Right atrium auricular region (tissue), 2 donors: ENCODE measurements around the gene CCDC74A. TPM values are rescaled to one million over a fixed set of nuclear protein-coding genes. Genes with fewer than 3 reads are reported as not detected.
A peak's percentile ranks its signal among the peaks of the same experiment; 100 is the strongest.
"Not testable (repeated sequence)": the region's sequence is repeated elsewhere in the genome, so short reads cannot be mapped to it uniquely, and the experiment has no call there.

Experiments
- DNase-seq: peaks from one replicate; pipeline ENCODE4 v3.0.0-alpha.2; 2019; ENCODE audit warnings: low spot score
- H3K27ac ChIP-seq, 2 donors: fragments of 200-600 bp; sonication (generic); 1 replicate in 1 of 2; 2 replicates in 1 of 2; pipeline ENCODE4 v1.5.1; 2016 to 2019
- H3K27me3 ChIP-seq, 2 donors: fragments of 200-600 bp; sonication (generic); one replicate each; pipeline versions ENCODE4 v1.5.1 to v1.6.0; 2017 to 2019
- H3K36me3 ChIP-seq: fragments of 200-600 bp; sonication (generic); one replicate; pipeline ENCODE4 v1.5.1; 2016
- H3K4me1 ChIP-seq, 2 donors: fragments of 200-600 bp; sonication (generic); one replicate each; pipeline versions ENCODE4 v1.5.1 to v1.6.0; 2017 to 2019
- H3K4me3 ChIP-seq, 2 donors: fragments of 200-600 bp; sonication (generic); 1 replicate in 1 of 2; 2 replicates in 1 of 2; pipeline ENCODE4 v1.5.1; 2017 to 2019; ENCODE audit warnings: mild to moderate bottlenecking in 1 of 2, moderate library complexity in 1 of 2
- H3K9me3 ChIP-seq, 2 donors: fragments of 200-600 bp; sonication (generic); one replicate each; pipeline ENCODE4 v1.5.1; 2019
- total RNA-seq, 2 donors: library from RNA; depleted of rRNA; stranded (reverse); fragments of >200 nt; gene quantifications; one replicate each; pipeline ENCODE4 v1.1.0, GENCODE V29; 2016
- TF ChIP-seq, protein P1 (sequence below), 2 donors: fragments of 200-600 bp; sonication (generic); IDR thresholded peaks; one replicate each; pipeline ENCODE4 v1.5.1; 2019; ENCODE audit warnings: antibody characterized with exemption in 2 of 2

CCDC74A gene
- total RNA-seq, 2 donors from 2014 or later = 2.8 to 3.9 TPM

DNA sequence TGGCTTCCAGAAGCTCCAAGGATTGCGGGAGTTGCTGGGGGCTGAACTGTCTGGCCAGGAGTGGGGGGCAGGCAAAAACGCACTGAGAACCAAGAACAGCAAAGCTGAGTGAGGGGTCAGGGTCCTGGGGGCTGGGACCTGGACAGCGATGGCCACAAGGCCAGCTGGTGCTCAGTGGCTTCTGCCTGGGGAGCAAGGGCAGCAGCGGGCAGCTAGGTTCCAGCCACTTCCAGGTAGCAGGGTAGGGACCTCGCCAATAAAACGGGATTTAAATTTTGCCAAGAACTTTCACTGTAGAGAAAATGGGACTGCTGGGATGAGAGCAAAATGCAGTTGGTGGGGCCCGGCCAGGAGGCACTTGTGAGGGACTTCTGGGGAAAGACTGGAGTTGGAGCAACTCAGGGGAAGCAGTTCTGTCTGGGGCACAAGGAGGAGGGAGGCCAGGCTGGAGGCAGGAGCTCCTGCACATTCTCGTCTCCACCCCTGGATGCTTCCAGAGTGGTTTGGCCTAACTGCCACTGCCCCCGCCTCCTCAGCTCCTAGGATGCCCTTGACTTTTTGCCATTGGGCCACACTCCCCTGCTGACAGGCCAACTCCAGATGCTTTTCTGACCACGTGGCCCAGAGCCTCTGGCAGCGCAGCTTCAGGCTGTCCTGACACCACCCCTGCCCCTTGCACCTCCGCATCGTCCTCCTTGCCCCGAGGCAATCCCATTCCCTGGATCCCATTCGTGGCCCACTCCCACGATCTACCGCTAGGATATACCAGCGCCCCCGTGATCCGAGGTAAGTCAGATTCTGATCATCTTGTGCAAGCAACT lies 5.5 kb upstream of the CCDC74A start:
- H3K27ac ChIP-seq = no peak overlapping the region
- TF ChIP-seq, protein P1, sequence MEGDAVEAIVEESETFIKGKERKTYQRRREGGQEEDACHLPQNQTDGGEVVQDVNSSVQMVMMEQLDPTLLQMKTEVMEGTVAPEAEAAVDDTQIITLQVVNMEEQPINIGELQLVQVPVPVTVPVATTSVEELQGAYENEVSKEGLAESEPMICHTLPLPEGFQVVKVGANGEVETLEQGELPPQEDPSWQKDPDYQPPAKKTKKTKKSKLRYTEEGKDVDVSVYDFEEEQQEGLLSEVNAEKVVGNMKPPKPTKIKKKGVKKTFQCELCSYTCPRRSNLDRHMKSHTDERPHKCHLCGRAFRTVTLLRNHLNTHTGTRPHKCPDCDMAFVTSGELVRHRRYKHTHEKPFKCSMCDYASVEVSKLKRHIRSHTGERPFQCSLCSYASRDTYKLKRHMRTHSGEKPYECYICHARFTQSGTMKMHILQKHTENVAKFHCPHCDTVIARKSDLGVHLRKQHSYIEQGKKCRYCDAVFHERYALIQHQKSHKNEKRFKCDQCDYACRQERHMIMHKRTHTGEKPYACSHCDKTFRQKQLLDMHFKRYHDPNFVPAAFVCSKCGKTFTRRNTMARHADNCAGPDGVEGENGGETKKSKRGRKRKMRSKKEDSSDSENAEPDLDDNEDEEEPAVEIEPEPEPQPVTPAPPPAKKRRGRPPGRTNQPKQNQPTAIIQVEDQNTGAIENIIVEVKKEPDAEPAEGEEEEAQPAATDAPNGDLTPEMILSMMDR (IDR thresholded peaks at IDR 0.05) = no peak
- DNase-seq = no peak
- H3K4me3 ChIP-seq = no peak overlapping the region
- no peaks in the 10 kb centered on the region for H3K27me3 ChIP-seq
- H3K9me3 ChIP-seq = no peaks in the 10 kb centered on the region
- peaks cover 14% of the 10 kb centered on the region for H3K36me3 ChIP-seq
- no peaks in the 10 kb centered on the region for H3K4me1 ChIP-seq

DNA sequence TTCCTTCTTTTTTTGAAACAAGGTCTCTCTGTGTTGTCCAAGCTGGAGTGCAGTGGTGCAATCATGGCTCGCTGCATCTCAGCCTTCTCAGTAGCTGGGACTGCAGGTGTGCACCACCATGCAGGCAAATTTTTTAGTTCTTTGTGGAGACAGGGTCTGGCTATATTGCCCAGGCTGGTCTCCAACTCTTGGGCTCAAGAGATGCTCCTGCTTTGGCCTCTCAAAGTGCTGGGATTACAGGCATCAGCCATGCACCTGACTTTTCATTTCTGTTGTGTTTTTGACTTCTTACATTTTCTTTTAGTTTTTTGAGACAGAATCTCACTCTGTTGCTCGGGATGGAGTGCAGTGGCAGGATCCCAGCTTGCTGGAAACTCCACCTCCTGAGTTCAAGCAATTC lies 2.4 kb upstream of the CCDC74A start:
- not testable (repeated sequence) for DNase-seq, H3K9me3 ChIP-seq, H3K27me3 ChIP-seq, H3K27ac ChIP-seq, H3K36me3 ChIP-seq, H3K4me3 ChIP-seq, H3K4me1 ChIP-seq

DNA sequence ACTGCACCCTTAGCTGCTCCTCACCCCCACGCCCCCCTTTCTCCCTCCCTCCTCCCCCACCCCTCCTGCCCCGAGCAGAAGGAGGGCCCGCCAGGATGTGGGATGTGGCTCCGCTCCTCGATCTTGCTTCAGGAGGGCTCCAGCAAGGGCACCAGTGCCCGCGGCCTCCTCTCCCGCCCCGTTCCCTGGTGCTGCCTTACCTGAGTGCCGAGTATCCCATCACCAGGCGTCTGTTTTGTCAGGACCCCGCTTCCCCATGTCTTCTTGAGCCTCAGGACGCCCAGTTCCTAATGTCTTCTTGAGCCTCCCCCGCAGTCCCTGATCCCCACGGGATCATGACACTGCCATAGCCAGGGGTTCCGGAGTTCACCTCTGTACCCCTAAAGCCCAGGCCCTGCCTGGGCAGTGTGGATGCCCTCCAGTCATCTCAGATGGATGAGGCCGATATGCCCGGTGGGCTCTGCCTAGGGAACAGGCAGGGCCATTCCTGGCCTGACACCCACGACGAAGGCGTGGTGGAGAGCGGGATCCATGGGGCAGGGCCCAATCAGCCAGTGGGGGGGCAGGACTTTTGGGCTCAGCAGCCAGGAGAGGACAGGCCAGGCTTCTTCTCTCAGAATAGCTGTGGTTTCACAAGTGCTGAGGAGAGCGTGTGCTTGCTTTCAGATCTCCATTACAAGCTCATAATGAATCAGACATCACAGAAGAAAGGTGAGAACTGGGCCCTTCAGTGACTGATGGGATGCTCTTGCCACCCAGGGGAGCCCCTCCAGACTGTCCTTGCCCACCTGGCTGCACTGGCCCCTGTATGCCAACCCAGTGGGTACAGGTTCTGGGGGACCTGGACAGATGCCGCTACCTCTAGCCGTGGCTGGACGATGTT lies 1.5 kb downstream of the CCDC74A start:
- DNase-seq = peak; percentile 55
- not testable (repeated sequence) for H3K36me3 ChIP-seq, H3K27ac ChIP-seq, H3K4me1 ChIP-seq, H3K9me3 ChIP-seq, H3K27me3 ChIP-seq
- peak overlapping the region in 1 of 2 donors; percentile 40 for H3K4me3 ChIP-seq

DNA sequence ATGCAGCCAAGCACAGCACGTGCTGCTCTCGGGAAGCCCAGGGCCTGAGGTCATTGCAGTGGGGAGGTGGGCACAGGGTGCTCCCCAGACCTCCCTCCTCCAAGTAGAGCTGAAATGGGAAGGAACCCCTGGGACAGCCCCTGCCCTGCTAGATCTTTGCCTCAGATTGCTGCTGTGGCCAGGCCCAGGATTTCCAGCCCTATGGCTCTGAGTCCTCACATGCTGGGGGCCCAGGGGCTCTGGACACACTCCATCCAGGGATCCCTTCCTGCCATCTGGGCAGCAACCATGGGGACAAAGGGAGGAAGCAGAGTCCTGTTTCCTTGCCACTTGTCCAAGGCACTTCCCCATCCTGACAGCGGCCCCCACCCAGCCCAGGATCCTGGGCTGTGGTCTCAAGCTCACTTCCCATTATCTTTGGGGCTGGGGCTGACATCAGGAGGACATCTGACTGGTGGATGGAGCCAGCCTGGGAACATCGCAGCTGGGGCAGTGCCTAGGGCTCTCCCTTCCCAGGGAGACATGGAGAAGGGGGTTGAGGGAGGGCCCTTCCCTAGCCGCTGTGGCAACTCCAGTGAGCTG lies 2.3 kb downstream of the CCDC74A start:
- DNase-seq = peak; percentile 53
- H3K9me3 ChIP-seq, H3K27me3 ChIP-seq, H3K36me3 ChIP-seq, H3K4me3 ChIP-seq, H3K4me1 ChIP-seq, H3K27ac ChIP-seq: not testable (repeated sequence)

DNA sequence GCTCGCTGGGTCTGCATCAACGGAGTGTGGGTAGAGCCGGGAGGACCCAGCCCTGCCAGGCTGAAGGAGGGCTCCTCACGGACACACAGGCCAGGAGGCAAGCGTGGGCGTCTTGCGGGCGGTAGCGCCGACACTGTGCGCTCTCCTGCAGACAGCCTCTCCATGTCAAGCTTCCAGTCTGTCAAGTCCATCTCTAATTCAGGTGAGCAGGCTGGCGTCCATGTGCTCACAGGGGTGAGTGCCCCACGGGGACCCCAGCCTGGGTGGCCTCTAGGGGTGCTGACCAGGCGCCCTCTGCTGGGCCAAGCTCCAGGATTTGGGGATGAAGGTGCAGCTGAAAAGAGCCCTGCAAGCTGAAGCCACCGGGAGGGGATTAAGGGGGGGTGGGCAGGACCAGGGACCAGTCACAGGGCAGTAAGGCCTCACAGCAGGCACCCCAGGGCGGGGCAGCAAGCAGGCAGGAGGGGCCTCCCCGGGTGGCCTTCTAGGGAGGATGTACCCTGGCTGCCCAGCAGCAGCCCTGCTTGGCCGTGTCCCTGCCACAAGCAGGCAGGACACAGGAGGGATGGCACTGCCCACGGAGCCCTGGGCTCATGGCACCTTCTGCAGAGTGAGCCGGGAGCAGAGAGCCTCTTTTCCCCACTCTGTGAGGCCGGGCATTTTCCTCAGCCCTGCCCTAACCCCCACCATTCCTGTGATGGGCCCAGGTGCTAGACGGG lies 3.1 kb downstream of the CCDC74A start:
- DNase-seq = peak; percentile 46
- H3K27ac ChIP-seq, H3K9me3 ChIP-seq, H3K4me3 ChIP-seq, H3K4me1 ChIP-seq, H3K27me3 ChIP-seq, H3K36me3 ChIP-seq: not testable (repeated sequence)

DNA sequence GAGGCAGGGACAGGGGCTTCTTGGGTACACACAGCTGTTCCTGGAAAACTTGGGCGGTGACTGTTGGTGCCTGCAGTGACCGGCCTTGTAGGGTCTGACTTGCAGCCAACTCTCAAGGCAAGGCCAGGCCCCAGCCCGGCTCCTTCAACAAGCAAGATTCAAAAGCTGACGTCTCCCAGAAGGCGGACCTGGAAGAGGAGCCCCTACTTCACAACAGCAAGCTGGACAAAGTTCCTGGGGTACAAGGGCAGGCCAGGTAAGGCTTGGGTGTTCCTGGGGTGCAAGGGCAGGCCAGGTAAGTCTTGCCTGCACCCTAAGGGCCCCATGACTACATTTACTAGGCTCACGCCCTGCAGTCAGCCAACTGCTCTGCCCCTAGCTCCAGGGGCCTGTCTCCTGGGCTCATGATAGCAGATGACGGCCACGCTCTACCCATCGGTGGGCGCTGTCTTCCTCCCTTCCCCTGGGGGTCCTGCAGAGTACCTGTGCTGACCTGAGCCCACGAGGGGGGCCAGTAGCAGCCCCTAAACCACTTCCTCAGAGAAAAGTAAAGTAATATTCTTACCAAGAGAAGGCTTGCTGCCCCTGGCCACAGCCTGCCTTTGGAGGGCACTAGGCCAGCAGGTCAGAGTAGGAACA lies 4.0 kb downstream of the CCDC74A start:
- H3K4me3 ChIP-seq, H3K36me3 ChIP-seq, H3K9me3 ChIP-seq, H3K4me1 ChIP-seq, H3K27ac ChIP-seq, H3K27me3 ChIP-seq: not testable (repeated sequence)
- peak; percentile 30 for DNase-seq

DNA sequence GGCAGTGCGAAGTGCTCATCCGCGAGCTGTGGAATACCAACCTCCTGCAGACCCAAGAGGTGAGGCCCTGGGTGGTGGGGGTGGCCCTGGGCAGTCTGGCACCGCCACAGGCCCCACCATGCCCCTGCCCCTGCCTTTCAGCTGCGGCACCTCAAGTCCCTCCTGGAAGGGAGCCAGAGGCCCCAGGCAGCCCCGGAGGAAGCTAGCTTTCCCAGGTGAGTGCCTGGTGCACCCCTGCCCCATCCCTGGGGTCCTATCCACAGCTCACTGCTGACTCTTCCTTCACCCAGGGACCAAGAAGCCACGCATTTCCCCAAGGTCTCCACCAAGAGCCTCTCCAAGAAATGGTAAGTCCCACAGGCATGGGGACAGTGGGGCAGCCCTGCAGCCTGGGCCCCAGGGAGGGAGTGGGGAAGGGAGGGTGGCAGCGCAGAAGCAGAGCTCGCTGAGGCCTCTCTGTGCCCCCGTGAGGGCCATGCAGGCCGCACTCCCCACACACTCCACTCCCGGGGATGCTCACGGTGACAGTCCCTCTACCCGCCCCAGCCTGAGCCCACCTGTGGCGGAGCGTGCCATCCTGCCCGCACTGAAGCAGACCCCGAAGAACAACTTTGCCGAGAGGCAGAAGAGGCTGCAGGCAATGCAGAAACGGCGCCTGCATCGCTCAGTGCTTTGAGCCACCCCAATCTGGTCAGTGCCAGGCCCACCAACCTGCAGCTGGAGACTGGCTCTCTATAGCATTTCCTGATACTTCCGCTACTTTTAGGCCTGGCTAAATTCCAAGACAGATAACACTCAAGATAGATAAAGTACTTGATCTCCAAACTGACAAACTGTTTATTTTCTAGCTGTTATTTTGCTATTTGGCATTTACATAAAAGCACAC lies 5.3 kb downstream of the CCDC74A start:
- not testable (repeated sequence) for H3K4me1 ChIP-seq, H3K27ac ChIP-seq, H3K27me3 ChIP-seq, H3K4me3 ChIP-seq, H3K36me3 ChIP-seq, H3K9me3 ChIP-seq
- DNase-seq = peak; percentile 43

DNA sequence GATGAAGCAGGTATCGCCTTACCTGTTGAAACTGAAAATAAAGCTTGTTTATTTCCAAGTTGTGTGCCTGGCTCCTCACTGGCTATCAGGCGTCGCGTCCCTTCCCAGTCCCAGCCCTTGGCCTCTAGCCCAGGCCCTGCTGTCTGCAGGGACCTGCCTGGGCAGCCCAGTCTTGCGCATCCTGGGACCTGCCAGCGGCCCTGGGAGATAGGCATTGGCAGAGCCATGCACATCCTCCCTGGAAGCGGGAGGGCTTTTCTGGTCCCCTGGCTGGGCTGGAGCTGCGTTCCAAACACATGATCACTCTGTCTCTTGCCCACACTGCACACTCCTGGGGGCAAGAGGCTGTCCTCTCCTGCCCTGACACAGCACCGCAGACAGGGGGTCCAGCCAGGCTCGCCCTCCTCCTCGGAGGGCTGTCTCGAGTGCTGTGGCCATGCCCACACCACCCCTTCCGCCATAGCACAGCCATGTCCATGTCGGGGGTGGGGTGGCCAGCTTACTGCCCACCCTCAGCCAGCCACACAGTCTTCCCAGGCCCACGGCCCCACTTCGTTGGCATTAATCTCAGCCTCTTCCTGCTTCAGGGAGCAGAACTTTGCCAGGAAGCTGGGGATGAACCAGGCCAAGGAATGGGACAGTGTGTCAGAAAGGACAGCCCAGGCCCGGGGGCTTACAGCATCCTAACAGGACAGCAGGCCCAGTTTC lies 6.1 kb downstream of the CCDC74A start:
- not testable (repeated sequence) for H3K36me3 ChIP-seq, H3K27ac ChIP-seq, H3K9me3 ChIP-seq, H3K4me1 ChIP-seq, H3K27me3 ChIP-seq, H3K4me3 ChIP-seq
- DNase-seq = peak; percentile 50

DNA sequence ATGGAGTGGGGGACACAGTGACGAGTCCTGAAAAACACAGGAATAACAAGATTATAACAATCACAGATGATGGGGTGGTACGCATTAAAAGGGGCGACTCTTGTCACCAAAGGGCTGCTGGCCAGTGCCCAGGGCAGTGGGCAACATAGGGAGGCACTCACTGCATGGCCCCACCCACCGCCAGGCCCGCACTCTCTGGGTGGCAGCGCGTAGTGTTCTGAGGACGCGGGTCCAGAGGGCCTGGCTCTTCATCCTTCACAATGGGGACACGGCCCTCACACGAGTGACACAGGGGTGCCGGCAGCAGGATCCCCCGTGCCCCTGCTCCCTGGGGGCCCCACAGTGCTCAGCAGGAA lies 6.6 kb downstream of the CCDC74A start:
- DNase-seq, H3K27me3 ChIP-seq: not testable (repeated sequence)

DNA sequence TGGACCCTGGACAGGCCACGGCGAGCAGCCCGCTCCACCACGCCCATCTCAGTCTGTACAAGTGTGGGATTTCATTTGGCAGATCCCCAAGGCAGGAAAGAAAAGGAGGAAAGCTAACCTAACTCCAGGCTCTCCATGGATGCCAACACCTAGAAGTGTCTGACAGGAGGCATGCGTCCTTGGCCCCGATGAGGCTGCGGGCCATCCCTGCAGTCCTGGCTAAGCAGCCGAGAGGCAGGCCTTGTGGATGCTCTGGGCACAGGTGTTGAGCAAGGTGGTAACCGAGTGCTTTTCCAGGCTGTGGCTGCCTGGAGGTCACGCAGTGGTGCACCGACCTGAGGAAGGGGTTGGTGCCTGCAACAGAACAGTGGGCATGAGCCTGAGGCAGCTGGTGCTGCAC lies 7.3 kb downstream of the CCDC74A start:
- not testable (repeated sequence) for DNase-seq, H3K27ac ChIP-seq, H3K36me3 ChIP-seq, H3K4me3 ChIP-seq, H3K4me1 ChIP-seq, H3K9me3 ChIP-seq, H3K27me3 ChIP-seq

More for the DNA sequence above, 6.6 kb downstream of the CCDC74A start:
- H3K27ac ChIP-seq, H3K4me1 ChIP-seq, H3K4me3 ChIP-seq, H3K36me3 ChIP-seq, H3K9me3 ChIP-seq: not testable (repeated sequence)
